ENCODE data around the gene ZNF816. TPM values are rescaled to one million over a fixed set of nuclear protein-coding genes. Genes with fewer than 3 reads are reported as not detected.
"Not testable (repeated sequence)": the region's sequence is repeated elsewhere in the genome, so short reads cannot be mapped to it uniquely, and the experiment has no call there.

ZNF816 gene
- 25.1 TPM for total RNA-seq

DNA sequence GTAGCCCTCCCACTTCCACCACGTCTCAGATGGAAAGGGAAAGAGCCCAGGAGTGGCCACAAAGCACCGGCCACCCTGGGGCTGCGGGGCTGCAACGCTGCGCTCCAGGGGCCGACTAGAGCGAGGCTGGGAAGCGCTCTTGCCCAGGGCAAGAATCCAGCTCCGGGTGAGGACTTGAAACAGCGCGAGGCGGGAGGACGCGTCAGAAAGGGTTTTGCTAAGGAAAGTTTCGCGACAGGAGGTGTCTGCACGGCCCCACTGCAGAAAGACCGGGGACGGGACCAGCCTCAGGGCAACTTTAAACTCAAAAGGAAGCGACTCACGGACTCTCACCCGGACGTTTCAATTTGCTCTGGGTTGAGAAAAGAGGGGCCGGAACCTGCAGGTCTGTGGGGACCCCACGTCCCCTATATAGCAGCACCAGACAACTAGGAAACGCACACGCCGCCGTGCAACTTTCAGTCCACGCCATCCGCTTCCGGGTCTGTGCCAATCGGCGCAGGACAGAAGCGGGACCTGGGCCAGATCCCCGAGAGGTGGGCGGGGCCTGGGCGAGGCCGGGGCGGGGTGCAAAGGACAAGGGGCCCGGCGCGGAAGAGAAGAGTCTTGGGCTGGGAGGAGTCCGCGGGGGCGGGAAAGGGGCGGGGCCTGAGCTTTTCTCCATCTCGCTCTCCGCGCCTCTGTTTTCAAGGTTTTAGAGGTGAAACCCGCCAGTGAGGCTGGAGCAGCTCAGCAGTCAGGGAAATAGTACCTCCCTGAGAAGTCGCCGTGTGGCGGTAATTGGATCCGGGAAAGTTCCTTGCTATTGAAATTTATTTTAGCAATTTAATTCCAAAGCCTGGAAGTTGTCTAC lies at the start of gene ZNF816:
ZNF816 (minus strand) TSS at position 488 of the 853 bp plus-strand sequence. CDS start 6,792 bp downstream, outside the sequence.
- peak; percentile 99 for DNase-seq (ENCODE audit: low spot score)

DNA sequence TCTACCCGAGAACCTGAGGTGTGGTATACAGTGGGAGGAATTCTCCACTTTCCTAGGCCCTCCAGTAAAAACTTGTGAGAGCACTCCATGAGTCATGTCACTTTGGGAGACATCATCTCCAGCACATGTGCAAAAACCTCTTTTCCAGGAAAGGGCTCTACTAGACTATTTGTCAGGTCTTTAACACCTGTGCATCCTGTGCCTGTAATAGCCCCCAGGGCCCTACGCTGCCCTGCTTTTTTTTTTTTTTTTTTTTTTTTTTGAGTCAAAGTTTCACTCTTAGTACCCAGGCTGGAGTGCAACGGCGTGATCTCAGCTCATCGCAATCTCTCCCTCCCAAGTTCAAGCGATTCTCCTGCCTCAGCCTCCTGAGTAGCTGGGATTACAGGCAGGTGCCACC lies 49.3 kb upstream of the ZNF816 start:
- no peak for DNase-seq (ENCODE audit: low spot score)

DNA sequence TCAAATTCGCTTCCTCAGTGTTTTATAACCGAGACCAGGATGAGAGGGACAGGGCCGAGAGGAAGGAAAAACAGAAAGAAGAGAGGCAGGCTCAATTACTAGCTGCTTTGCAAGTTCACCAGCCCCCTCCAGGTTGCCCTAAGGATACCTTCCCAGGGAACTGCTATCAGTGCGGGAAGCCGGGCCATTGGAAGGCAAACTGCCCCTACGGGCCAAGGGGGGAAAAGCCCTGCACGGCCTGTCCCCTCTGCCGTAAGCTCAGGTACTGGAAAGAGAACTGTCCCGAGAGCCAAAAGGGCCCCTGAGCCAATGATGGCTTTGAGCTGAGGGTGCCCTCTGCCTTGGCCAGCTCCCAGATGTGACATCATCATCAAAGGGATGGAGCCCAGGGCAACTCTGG lies 47.8 kb upstream of the ZNF816 start:
- DNase-seq (ENCODE audit: low spot score) = no peak

DNA sequence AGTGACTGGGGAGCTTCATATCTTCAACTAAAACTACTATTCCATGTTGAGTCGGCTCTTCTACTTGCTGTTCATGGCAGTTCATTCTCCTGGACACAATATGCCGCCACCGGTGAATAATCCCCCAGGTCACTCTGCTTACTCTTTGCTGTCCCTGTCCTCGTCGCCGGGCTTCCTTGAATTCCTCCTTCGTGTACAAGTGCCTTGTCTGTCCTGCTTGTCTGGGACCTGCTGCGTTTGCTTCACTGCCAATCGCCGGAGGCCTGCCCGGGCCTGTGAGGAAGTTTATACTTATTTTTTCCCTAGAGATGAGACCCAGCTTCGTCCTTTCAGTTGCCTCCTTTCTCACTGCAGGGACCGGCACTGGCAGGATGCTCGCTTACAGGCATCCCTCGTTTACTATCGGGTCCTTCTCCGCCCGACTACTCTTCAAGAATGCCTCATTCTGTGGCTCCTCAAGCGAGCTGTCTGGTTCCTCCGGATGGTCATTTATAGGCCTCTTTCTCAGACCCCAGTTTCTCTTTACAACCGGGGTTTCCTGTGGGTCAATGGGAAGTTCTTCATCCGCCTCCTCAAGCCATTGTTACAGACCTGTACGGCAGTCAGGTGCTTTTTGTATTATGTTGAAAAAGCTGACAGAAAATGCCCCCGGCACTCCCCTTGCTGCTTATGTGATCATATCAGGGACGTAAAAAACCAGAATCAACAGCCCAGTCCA lies 45.5 kb upstream of the ZNF816 start:
- no peak for DNase-seq (ENCODE audit: low spot score)

DNA sequence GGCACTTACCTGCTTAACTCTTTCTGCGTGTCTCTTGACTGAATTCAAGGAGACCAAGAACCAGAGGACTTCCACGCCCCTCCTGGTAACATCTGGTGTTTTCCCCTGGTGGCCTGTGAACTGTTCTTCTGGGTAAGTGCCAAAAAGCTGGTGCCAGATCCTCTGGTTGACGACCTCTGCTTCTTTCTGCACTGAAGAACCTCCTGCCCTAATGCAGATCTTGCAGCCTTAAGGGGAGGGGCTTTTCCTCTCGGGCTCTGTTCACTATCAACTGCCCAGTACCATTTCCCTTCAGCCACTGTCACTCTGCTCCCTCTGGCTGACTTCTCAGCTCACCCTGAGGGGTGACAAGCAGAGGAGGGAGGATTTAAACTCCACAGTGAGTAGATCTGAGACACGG lies 44.9 kb upstream of the ZNF816 start:
- no peak for DNase-seq (ENCODE audit: low spot score)

DNA sequence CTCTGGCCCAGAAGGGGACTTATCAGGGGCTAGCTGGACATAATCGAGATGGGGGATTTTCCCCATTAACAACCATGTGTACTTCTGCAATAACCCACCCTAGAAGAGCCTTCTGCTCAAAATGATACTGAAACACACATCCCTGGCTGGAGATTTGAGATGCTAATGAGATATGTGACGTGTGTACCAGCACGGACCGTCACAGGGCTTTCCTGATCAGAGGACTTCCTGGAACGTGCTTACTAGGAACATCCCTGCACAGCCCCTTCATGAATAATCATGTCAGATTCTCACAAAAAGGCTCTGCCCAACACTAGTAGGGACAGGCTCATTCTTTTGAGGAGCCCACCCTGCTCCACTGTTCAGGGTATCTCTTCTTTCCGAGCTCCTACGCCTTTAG lies 44.5 kb upstream of the ZNF816 start:
- no peak for DNase-seq (ENCODE audit: low spot score)

DNA sequence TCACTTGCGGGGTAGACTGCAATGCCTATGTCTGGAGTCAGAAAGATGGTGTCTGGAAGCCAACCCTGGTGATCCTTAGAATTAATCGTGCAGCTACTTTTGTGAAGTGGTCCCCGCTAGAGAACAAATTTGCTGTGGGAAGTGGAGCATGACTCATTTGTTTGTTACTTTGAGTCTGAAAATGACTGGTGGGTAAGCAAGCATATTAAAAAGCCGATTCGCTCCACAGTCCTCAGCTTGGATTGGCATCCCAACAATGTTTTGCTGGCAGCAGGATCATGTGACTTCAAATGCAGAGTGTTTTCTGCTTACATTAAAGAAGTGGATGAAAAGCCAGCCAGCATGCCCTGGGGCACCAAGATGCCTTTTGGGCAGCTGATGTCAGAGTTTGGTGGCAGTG lies 41.6 kb upstream of the ZNF816 start:
- no peak for DNase-seq (ENCODE audit: low spot score)

DNA sequence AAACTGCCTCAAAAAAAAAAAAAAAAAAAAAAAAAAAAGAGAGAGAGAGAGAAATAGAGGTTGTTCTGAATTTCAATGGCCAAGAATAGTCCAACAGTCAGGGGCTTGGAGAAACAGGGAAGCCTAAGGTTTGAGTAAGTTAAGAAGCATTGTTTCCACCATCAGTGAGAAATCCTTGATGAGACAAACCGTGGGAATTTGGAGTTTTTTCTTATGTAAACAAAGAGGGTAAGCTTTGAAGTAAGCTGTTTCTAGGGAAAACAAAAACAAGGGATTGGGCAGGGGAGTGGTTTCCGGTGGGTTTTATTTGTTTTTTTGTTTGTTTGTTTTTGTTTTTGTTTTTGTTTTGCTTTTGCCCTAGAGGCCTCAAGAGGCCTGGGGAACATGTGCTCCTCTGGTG lies 39.8 kb upstream of the ZNF816 start:
- DNase-seq (ENCODE audit: low spot score) = no peak

DNA sequence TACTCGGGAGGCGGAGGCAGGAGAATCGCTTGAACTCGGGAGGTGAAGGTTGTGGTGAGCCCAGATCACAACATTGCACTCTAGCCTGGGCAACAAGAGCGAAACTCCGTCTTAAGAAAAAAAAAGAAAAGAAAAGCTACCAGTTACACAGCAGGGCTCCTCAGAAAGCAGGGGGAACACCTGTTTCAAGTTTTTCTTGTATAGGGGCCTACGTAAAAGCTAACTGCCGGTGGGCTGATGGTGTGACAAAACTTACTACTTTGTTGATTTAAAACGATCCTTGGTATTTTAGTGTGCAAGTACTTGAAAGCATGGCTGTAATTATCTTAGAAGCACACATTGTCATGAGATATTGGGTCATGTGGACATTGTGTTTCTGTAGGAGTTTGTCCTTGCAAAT lies 35.3 kb upstream of the ZNF816 start:
- no peak for DNase-seq (ENCODE audit: low spot score)

DNA sequence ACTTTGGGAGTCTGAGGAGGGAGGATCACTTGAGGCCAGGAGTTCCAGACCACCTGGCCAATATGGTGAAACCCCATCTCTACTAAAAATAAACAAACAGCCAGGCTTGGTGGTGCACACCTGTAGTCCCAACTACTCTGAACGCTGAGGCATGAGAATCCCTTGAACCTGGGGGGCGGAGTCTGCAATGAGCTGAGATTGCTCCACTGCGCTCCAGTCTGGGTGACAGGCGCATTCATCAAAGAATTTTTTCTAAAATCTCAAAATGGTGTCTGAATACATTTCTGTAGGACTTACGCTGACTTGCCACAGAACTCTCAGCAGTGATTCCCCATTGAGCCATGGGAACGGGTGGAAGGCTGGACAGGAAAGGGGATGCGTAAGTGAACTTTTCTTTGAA lies 33.0 kb upstream of the ZNF816 start:
- no peak for DNase-seq (ENCODE audit: low spot score)

DNA sequence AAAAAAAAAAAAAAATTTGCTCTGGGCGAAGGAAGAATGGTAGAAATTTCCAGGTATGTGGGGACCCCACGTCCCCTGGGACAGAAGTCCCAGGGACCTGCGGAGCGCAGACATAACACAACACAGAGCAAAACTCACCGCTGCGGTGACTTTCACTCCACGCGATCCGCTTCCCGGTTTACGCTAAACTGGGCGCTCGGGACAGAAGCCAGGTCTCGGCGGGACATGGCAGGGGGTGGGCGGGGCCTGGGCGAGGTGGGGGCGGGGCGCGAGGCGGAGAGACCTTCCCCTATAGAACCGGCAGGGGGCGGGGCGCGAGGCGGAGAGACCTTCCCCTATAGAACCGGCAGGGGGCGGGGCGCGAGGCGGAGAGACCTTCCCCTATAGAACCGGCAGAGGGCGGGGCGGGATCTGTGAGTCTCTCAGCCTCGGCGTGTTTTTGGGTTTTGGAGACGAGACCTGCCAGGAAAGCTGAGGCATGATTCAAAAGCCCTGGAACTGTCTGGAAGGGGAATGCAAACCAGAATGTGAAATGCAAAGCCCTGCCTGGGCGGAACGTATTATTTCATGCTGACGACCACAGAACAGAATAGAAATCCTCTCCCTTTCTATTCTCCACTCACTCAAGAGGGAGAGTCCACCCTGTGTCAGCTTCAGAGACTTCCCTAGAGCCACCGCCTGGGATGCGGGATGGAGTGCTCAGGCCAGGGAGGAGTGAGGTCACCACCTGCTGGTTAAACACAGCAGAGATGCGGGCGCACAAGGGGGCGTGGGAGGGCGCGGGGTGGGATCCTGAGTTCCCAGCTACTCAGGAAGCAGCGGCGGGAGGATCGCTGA lies 30.9 kb upstream of the ZNF816 start:
- peak; percentile 85 for DNase-seq (ENCODE audit: low spot score)

DNA sequence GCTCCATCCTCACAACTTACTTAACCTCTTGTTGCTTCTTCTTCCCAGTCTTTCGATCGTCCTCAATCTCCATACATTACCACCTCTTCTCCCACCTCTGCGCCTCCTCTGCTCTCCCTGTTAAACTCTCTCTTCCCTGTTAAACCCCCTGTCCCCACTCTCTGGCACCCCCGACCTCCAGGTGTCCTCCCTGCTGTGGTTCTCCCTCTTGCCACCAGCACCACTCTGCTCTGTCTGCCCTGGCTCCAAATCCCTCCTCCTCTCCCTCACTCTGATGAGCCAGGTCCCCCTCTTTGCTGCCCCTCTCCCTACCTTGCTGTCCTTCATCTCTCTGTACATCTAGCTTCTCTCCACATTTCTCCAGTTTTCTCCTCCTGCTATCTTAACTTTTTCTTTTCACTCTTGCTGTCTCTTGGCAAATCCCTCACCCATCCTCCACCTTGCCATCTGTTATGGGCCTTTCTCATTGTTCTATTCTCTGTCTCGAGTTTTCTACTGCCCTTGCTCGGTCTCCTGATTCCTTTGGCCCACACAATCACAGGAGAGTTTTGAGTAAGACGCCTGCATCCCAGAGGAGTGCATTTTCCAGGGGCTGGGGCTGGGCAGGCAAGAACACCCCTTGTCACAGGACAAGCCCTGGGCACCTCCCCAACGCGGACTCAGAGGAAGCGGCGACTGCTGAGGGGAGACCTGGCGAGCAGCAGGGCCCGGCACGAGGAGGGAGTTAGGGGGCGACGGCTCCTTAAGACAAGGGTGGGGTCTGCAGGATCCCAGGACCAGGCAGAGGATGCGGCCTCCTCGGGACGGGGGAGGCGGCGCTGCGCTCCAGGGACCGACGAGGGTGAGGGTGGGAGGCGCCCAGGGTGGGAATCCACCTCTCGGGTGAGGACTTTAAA lies 29.7 kb upstream of the ZNF816 start:
- DNase-seq (ENCODE audit: low spot score) = no peak

DNA sequence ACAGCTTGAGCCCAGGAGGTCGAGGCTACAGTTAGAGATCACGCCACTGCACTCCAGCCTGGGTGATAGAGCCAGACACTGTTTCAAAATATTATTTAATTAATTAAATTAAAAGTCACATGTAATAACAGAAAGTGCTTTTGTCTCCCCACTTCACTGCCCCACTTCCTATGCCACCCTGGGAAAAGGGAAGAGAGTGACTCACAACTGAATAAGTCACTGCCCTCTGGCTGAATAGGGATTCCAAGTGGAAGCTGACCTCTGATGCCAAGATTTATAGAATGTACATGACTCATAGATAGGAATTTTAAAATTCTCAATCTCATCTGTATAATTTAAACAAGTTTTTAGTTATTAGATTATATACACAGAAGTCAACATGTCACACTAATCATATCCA lies 28.8 kb upstream of the ZNF816 start:
- no peak for DNase-seq (ENCODE audit: low spot score)

DNA sequence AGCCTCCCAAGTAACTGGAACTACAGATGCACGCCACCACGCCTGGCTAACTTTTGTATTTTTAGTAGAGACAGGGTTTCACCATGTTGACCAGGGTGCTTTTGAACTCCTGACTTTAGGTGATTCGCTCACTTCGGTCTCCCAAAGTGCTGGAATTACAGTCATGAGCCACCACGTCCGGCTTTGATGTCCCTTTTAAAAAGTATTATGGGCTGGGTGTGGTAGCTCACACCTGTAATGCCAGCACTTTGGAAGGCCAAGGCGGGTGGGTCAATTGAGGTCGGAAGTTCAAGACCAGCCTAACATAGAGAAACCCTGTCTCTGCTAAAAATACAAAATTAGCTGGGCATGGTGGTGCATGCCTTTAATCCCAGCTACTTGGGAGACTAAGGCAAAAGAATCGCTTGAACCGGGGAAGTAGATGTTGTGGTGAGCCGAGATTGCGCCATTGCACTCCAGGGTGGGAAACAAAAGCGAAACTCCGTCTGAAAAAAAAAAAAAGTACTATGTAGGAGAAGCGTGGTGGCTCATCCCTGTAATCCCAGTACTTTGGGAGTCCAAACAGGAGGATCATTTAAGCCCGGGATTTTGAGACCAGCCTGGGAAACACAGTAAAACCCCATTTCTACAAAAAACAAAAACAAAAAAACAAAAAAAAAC lies 28.2 kb upstream of the ZNF816 start:
- DNase-seq (ENCODE audit: low spot score) = no peak

DNA sequence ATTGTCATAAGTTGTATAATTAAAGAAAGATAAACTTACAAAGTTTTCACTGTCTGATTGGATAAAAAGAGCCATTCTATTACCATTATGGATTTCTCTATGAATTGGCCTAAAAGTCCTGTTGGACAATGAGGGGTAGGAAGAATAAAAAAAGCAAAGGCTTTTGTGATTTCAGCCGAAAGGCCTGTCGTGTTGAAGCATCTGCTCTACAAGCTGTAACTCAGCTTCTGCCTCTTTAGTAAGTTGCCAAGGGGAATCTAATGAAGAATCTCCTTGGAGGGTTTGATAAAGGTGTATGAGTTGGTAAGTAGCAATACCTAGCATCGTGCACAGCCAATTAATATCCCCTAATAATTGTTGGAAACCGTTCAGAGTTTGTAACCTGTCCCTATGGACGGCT lies 25.8 kb upstream of the ZNF816 start:
- no peak for DNase-seq (ENCODE audit: low spot score)

DNA sequence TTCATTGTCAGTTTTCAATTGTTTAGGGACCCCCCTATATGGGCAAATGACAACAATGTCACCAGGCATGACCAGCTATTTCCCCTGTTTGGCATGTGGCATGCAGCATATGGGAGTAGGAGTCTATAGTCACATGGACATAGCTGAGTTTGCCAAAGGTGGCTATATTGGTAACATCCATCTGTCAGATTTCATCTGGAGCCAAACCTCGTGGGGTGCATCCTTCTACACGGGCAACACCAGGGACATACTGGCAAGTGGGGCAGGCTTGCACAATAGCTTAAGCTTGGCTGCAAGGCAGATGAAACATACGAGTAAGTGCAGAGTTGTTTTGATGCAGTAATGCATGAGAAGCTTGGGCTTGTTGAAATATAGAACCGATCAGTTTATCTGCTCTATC lies 24.5 kb upstream of the ZNF816 start:
- no peak for DNase-seq (ENCODE audit: low spot score)

DNA sequence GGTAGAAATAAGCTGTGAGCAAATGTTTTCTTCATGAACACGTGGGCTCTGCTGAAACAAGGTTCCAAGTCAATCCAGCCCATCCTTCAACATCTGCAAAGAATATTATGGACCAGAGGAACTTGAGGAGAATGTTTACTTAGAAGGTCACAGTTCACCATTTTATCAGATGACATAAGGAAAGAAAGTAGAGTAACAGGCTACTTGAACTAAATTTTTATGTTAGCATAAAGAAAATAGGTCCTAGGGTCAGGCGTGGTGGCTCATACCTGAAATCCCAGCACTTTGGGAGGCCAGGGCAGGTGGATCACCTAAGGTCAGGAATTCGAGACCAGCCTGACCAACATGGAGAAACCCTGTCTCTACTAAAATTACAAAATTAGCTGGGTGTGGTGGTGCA lies 20.5 kb upstream of the ZNF816 start:
- DNase-seq (ENCODE audit: low spot score) = not testable (repeated sequence)

DNA sequence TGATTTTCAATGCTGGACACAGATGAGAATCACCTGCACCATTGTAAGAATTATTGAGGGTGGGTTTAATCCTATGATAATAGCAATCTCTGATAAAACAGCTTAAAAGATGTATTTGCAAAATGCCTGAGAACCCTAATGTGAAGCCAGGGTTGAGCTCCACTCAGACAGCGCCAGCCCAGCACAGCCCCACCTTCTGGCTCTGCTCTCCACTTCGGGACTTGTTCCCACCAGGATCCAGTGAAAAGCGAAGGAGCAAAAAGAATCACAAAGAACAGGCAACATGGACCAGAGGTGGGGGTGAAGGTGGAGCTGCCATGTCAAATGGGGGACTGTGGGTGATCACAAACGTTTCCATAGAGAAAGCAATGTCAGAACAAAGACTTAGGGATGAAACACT lies 18.6 kb upstream of the ZNF816 start:
- no peak for DNase-seq (ENCODE audit: low spot score)

DNA sequence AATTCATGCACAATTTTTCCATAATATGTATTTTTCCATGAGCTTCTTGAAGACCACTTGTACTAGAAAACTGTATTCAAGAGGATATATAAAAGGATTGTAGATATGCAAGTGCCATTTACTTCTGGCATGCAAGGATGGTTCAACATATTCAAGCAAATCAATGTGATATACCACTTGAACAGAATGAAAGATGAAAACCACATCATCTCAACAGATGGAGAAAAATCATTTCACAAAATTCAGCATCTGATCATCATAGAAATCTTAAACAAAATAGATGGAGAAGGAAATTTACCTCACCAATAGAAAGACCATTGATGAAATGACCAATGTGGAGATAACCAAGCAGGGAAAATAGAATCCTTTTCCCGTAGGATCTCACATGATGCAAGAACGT lies 5.1 kb upstream of the ZNF816 start:
- no peak for DNase-seq (ENCODE audit: low spot score)

DNA sequence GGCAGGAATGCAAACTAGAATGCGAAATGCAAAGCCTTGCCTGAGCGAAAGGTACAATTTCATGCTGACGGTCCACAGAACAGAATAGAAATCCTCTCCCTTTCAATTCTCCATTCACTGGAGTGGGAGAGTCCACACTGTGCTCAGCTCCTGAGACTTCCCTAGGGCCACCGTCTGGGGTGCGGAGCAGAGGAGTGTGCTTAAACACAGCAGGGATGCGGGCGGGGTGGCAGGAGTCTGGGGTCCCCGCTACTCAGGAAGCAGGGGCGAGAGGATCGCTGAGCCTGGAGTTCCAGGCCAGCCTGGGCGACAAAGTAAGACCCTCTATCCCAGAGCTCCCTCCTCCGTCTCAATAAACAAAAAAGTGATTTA lies 552 bp upstream of the ZNF816 start:
- no peak for DNase-seq (ENCODE audit: low spot score)

DNA sequence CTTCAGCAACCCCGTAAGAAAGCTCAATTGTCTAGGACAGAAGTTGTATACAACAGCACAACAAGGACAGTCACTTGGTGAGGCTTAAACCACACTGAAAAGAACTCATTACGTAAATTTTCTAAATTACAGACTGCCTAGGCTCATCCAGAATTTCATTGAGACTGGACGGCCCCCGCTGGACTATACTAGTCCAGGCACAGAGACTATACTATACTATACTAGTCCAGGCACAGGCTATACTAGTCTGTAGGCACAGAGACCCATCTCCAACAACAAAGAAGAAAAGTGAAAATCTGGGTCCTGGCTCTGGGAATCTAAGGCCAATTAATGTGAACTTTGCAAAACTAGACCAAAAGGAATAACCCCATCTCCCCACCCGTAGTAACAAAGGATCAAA lies 700 bp downstream of the ZNF816 start:
- no peak for DNase-seq (ENCODE audit: low spot score)

Data from ureter (tissue), 1 donor.